Chondrocyte (in vitro differentiated cells): ENCODE data around the gene ANKRD30BL. TPM values are rescaled to one million over a fixed set of nuclear protein-coding genes. Genes with fewer than 3 reads are reported as not detected.
"Not testable (repeated sequence)": the region's sequence is repeated elsewhere in the genome, so short reads cannot be mapped to it uniquely, and the experiment has no call there.

Experiments
- DNase-seq: peaks from one replicate; pipeline ENCODE4 v3.0.0; 2021; ENCODE audit warnings: mixed read lengths, low spot score
- H3K27ac Mint-ChIP-seq: one replicate; pipeline ENCODE4 v1.8.0; 2021; ENCODE audit warnings: mild to moderate bottlenecking, moderate library complexity, mixed read lengths; ENCODE audit not compliant: unreplicated experiment
- H3K27me3 Mint-ChIP-seq: 2 replicates; pipeline ENCODE4 v1.8.0; 2021; ENCODE audit warnings: low read depth, mixed read lengths
- H3K36me3 Mint-ChIP-seq: 2 replicates; pipeline ENCODE4 v1.8.0; 2021; ENCODE audit warnings: low read depth, mixed read lengths
- H3K4me1 Mint-ChIP-seq: 2 replicates; pipeline ENCODE4 v1.8.0; 2021; ENCODE audit warnings: low read depth, mild to moderate bottlenecking, mixed read lengths
- H3K4me3 Mint-ChIP-seq: one replicate; pipeline ENCODE4 v1.8.0; 2021; ENCODE audit warnings: mild to moderate bottlenecking, moderate library complexity, mixed read lengths; ENCODE audit not compliant: unreplicated experiment
- H3K9me3 Mint-ChIP-seq: 2 replicates; pipeline ENCODE4 v1.8.0; 2021; ENCODE audit warnings: low read depth, mixed read lengths
- CTCF ChIP-seq: fragments of 200-600 bp; sonication (generic); IDR thresholded peaks from 2 replicates; pipeline ENCODE4 v1.5.0; 2021; ENCODE audit warnings: antibody characterized with exemption, mild to moderate bottlenecking, moderate library complexity
- long read RNA-seq: library from polyadenylated mRNA; stranded (forward); transcript quantifications from one replicate; pipeline ENCODE4 v2.0.0, GENCODE V29; 2021
- total RNA-seq: library from RNA; stranded (reverse); gene quantifications from 3 replicates; pipeline ENCODE4 v1.2.1, GENCODE V29; 2021

ANKRD30BL gene, protein sequence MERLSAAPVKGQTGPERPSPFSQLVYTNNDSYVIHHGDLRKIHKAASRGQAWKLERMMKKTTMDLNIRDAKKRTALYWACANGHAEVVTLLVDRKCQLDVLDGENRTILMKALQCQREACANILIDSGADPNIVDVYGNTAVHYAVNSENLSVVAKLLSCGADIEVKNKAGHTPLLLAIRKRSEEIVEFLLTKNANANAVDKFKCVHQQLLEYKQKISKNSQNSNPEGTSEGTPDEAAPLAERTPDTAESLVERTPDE
- not detected in 3 replicates for total RNA-seq
- long read RNA-seq, result 0 reads

DNA sequence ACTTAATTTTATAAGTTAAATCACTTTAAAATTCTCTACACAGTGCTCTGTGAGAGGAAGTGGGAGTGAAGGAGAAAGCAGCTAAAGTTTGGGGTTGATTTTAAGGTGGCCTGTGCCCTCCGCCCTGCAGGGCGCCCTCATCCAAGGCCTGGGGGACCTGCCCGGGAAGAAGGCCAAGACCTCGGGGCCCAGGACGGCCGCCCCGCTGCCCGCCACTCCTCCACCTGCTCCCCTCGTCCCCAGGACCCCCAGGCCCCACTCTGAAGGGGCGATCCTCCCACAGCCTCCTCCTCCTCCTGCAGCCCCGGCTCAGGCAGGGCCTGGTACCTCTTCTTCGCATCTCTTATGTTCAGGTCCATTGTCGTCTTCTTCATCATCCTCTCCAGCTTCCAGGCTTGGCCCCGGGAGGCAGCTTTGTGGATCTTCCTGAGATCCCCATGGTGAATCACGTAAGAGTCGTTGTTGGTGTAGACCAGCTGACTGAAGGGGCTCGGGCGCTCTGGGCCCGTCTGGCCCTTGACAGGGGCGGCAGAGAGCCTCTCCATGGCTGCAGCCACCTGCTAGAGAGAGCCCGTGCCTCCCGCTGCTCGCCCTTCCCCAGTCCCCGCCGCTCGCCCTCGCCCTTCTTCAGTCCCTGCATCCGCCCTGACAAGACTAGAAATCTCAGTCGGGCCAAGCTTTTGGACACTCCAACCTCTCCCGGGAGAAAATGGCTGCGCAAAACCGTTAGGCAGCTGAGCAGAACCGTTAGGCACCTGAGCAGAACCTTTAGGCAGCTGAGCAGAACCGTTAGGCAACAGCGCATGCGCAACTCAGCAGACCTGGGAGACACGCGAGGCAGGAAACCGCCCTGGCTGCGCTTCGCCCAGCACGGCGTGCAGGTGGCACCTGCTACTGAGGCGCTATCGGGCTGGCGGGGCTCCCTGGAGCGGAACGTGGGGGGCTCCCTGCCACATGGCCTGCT, at the start of gene ANKRD30BL:
TSS of gene ANKRD30BL (minus strand) at position 792 of the 964 bp plus-strand sequence. CDS start at position 545, 247 bp downstream.
- H3K36me3 Mint-ChIP-seq, H3K9me3 Mint-ChIP-seq, H3K4me3 Mint-ChIP-seq, H3K4me1 Mint-ChIP-seq, H3K27me3 Mint-ChIP-seq, DNase-seq, H3K27ac Mint-ChIP-seq: not testable (repeated sequence)

DNA sequence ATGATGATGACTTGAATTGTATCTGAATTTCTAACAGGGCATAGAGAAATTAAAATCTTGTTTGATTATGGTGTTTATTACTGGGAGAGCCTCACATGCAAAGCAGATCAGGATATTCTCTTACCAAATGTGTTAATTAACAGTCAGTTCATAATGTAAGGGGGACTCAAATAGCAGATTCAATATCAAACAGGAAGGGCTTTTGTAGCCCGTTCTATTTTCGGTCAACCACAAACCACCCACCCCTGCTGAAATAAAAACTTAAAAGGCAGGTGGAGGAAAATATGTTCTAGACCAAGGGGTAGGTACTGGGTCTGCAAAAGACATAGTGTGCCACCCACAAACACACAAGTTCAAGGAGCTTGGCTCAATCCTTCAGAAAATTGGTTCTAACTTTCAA, 41.1 kb upstream of the ANKRD30BL start:
- H3K4me3 Mint-ChIP-seq, H3K27me3 Mint-ChIP-seq, H3K9me3 Mint-ChIP-seq, H3K36me3 Mint-ChIP-seq, DNase-seq, H3K27ac Mint-ChIP-seq, H3K4me1 Mint-ChIP-seq: not testable (repeated sequence)

DNA sequence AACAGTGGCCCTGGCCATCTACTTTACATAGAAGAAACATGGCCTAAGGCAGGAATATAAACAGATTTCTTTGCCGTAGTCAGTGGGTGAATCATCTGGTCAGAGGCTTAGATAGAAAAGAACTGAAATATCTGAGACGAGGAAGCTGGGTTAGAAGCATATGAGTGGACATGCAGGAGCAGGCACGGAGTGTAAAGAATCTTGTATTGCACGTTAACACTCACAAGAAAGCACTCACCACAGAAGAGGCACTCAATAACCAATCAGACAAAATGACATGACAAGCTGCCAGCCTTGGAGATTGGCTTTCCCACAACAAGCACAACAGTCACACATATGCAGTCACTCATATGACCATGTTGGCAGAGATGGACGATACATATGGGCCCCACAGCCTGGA, 31.1 kb upstream of the ANKRD30BL start:
- not testable (repeated sequence) for H3K27me3 Mint-ChIP-seq, H3K9me3 Mint-ChIP-seq, H3K4me1 Mint-ChIP-seq, H3K36me3 Mint-ChIP-seq, H3K27ac Mint-ChIP-seq, H3K4me3 Mint-ChIP-seq, DNase-seq

DNA sequence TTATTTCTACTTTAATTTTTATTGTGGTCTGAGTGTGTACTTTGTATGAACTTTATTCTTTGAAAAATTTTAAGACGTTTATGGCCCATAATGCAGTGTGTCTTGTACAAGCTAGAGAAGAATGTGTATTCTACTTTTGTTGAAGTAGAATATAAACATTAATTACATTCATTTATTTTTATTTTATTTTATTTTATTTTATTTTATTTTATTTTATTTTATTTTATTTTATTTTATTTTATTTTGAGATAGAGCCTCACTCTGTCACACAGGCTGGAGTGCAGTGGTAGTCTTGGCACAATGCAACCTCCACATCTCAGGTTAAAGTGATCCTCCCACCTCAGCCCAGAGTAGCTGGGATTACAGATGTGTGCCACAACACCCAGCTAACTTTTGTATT, 5.3 kb upstream of the ANKRD30BL start:
- not testable (repeated sequence) for H3K27ac Mint-ChIP-seq, H3K27me3 Mint-ChIP-seq, H3K4me3 Mint-ChIP-seq, H3K4me1 Mint-ChIP-seq, H3K9me3 Mint-ChIP-seq, DNase-seq, H3K36me3 Mint-ChIP-seq

DNA sequence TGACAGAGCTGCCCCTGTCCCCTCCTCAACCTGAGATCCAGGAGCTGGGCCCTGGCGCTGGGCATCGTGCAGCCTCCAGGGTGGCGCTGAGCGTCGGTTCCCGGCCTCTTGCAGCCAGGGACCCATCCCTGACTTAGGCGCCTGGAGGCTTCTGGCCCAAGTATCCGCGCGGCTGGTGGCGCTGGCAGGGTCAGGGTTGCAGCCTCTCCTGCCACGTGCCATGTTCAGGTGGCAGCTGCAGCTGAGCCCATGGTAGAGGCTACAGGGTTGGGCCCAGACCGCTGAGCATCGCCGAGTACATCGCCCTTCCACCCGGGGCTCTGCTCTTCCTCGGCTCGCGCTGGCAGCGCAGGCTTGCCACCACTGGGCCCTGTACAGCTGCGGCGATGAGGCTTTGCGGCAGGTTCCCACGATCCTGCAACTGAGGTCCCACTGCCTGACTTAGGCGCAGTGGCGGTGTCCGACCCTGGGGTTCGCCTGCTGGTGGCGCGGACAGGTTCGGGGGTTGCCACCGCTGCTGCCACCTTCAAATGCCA, 441 bp upstream of the ANKRD30BL start:
- not testable (repeated sequence) for H3K27ac Mint-ChIP-seq, H3K36me3 Mint-ChIP-seq, H3K27me3 Mint-ChIP-seq, H3K9me3 Mint-ChIP-seq, H3K4me3 Mint-ChIP-seq, H3K4me1 Mint-ChIP-seq, DNase-seq

DNA sequence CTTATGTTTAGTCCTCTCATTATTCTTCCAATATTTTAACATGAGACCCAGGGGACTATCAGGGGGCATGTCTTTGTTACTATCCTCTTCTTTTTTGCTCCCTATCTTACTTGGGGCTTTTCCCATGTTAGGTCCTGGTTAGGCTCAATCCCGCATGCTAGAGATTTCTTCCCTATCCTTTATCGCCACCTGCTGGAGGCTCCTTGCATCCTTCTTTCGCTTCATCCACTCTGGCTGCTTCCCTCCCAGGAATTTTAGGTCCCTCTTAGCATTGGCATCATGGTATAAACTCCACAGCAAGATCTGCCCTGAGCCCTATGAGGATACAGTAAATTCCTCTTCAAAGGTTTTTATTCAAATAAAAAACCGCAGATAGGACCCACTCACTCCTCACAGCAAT, 15.0 kb downstream of the ANKRD30BL start:
- H3K4me3 Mint-ChIP-seq, H3K36me3 Mint-ChIP-seq, H3K27me3 Mint-ChIP-seq, H3K9me3 Mint-ChIP-seq, DNase-seq, H3K27ac Mint-ChIP-seq, H3K4me1 Mint-ChIP-seq: not testable (repeated sequence)
- TF ChIP-seq CTCF, result peak; percentile 82
